Activated CD4-positive, alpha-beta memory T cell treated with anti-CD3 and anti-CD28 coated beads, Interleukin-2, amount 10 ng/mL, durations not matched to agents 7 days and 5 days (primary cell): Measurements from ENCODE around the gene RAPGEF6. TPM values are rescaled to one million over a fixed set of nuclear protein-coding genes. Genes with fewer than 3 reads are reported as not detected.
A peak's percentile ranks its signal among the peaks of the same experiment; 100 is the strongest.
"Not testable (repeated sequence)": the region's sequence is repeated elsewhere in the genome, so short reads cannot be mapped to it uniquely, and the experiment has no call there.

ENCODE experiments used
- CTCF ChIA-PET: fragments of 350-600 bp; sonication (Branson Sonifier 250); formaldehyde crosslinking; loops from one replicate; lab custom pipeline; 2021; ENCODE audit warnings: antibody characterized with exemption, inconsistent platforms; lab: Charles Lee
- POLR2A ChIA-PET: fragments of 350-600 bp; sonication (Branson Sonifier 250); formaldehyde crosslinking; loops from one replicate; lab custom pipeline; 2021; ENCODE audit warnings: antibody characterized with exemption; lab: Charles Lee
- DNase-seq: peaks from one replicate; pipeline ENCODE4 v3.0.0-alpha.2; 2020
- H3K27ac Mint-ChIP-seq: one replicate; pipeline ENCODE4 v1.8.0; 2021; ENCODE audit warnings: mild to moderate bottlenecking, mixed read lengths
- H3K27me3 Mint-ChIP-seq: one replicate; pipeline ENCODE4 v1.8.0; 2021; ENCODE audit warnings: mixed read lengths
- H3K36me3 Mint-ChIP-seq: one replicate; pipeline ENCODE4 v1.8.0; 2021; ENCODE audit warnings: low read depth, mixed read lengths
- H3K4me1 Mint-ChIP-seq: one replicate; pipeline ENCODE4 v1.8.0; 2021; ENCODE audit warnings: mixed read lengths
- H3K4me3 Mint-ChIP-seq: one replicate; pipeline ENCODE4 v1.8.0; 2021; ENCODE audit warnings: mild to moderate bottlenecking, mixed read lengths
- H3K9me3 Mint-ChIP-seq: one replicate; pipeline ENCODE4 v1.8.0; 2021; ENCODE audit warnings: mixed read lengths
- total RNA-seq, 2 experiments: library from RNA; stranded (reverse); gene quantifications; one replicate each; pipeline ENCODE4 v1.2.3, GENCODE V29; 2021

The RAPGEF6 gene
- total RNA-seq, 2 experiments from 2014 or later: 40.7 to 44.5 TPM

DNA sequence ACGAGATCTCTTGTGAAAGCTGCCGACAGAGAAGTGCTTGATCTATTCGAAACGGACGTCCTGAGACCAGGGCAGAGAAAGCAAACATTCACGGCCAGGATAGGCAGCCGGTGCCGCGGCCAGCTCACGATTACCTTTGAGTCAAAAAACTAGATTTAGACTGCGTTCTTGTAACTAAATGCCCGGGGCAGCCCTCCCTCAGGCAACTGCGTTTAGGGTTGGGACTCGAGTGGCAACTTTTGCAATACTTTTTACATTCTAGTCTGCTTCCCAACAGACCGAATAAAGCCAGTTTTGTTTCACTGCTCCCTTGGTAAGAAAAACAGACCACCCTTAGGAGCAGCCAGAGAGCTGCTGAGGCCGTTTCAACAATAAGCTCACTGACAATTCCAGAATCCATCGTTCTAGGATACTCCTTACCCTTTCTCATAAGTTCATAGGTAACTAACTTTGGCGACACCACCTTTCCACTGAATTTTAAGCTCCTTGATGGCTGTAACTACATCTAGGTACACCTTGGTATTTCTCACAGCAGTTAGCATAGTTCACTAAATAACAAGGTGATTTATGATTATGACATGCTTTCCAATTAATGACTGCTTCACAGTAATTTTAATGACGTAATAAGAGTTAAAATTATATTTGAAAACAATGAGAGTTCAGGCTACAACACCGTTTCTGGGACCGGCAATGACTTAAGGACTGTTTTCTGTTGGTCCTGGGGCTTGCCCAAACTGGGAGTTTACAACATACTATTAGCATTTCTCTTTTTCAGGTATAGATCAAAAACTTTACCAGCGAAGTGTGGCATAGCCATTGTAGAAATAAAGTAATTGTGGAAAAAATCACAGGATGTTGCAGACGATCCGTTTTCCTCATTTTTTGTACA, 899 bp upstream of the RAPGEF6 start:
- Mint-ChIP-seq H3K9me3 (no peaks in the 10 kb centered on the region), H3K36me3 (peaks cover 13% of the 10 kb centered on the region), H3K27me3 (no peaks in the 10 kb centered on the region), H3K27ac (peak overlapping the region; percentile 99), H3K4me3 (peak overlapping the region; percentile 99), H3K4me1 (peaks cover 28% of the 10 kb centered on the region)
- CTCF ChIA-PET: interaction anchor here (0.6 to 1.3 kb wide), 4 partner anchors 21 to 384 kb away, joined by 3 to 5 read pairs (median 4); no protein-coding TSS in a partner anchor
- DNase-seq: no peak
- POLR2A ChIA-PET: interaction anchor here (0.6 to 1.5 kb wide), 17 partner anchors 9 to 1116 kb away, joined by 3 to 22 read pairs (median 4); partner anchors contain the start of genes CDC42SE2 and FNIP1

- no peaks in the 10 kb centered on the region for H3K9me3 Mint-ChIP-seq
- ChIA-PET CTCF (interaction anchor here (0.6 to 1.6 kb wide), 2 partner anchors 47 to 105 kb away, joined by 3 read pairs; no protein-coding TSS in a partner anchor), POLR2A (interaction anchor here (1.0 to 1.4 kb wide), 3 partner anchors 84 to 161 kb away, joined by 3 read pairs; no protein-coding TSS in a partner anchor)
- H3K27me3 Mint-ChIP-seq: no peaks in the 10 kb centered on the region
- peak overlapping the region; percentile 99 for H3K27ac Mint-ChIP-seq
- H3K36me3 Mint-ChIP-seq: peaks cover 15% of the 10 kb centered on the region
- peak; percentile 74 for DNase-seq
- H3K4me1 Mint-ChIP-seq: peaks cover 23% of the 10 kb centered on the region
- peak overlapping the region; percentile 99 for H3K4me3 Mint-ChIP-seq
Observed at GRCh38 chr5:131634666-131634995, 398 bp downstream of the RAPGEF6 start.

- CTCF ChIA-PET: interaction anchor here (0.6 to 2.3 kb wide), 3 partner anchors 45 to 104 kb away, joined by 3 to 8 read pairs (median 3); no protein-coding TSS in a partner anchor
- Mint-ChIP-seq H3K27me3 (no peaks in the 10 kb centered on the region), H3K9me3 (no peaks in the 10 kb centered on the region), H3K36me3 (peaks cover 16% of the 10 kb centered on the region), H3K27ac (peak overlapping the region; percentile 99), H3K4me3 (peak overlapping the region; percentile 99), H3K4me1 (peaks cover 22% of the 10 kb centered on the region)
- POLR2A ChIA-PET: interaction anchor here (0.8 to 1.7 kb wide), 5 partner anchors 14 to 427 kb away, joined by 3 read pairs; no protein-coding TSS in a partner anchor
- no peak for DNase-seq
Observed at GRCh38 chr5:131634238-131634637, 791 bp downstream of the RAPGEF6 start.

- H3K4me1 Mint-ChIP-seq: peaks cover 26% of the 10 kb centered on the region
- ChIA-PET CTCF (interaction anchor here (0.6 to 2.3 kb wide), 3 partner anchors 44 to 104 kb away, joined by 3 to 8 read pairs (median 3); no protein-coding TSS in a partner anchor), POLR2A (interaction anchor here (0.8 to 1.7 kb wide), 5 partner anchors 15 to 427 kb away, joined by 3 read pairs; no protein-coding TSS in a partner anchor)
- peak overlapping the region; percentile 99 for H3K27ac Mint-ChIP-seq
- no peaks in the 10 kb centered on the region for H3K9me3 Mint-ChIP-seq
- peak overlapping the region; percentile 99 for H3K4me3 Mint-ChIP-seq
- DNase-seq: no peak
- H3K36me3 Mint-ChIP-seq: peaks cover 20% of the 10 kb centered on the region
- no peaks in the 10 kb centered on the region for H3K27me3 Mint-ChIP-seq
Observed at GRCh38 chr5:131633830-131634229, 1.2 kb downstream of the RAPGEF6 start.

DNA sequence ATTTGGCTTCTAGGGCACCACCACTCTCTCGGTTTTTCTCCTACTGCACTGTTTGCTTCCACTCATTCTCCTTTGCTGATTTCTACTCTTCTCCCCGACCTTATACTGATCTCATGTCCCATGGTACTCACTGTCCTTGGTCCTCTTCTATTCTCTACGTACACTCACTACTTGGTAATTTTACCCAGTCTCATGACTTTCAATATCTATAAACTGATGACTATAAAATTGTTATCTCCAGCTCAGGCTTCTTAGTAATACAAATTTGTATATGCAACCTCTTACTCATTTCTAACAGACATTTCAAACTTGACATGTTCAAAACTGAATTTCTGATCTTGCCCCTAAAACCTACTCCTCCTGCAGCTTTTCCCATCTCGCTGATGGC, 4.1 kb downstream of the RAPGEF6 start:
- POLR2A ChIA-PET: interaction anchor here (0.6 to 1.3 kb wide), 2 partner anchors 122 to 166 kb away, joined by 3 to 4 read pairs; partner anchors contain the start of gene FNIP1
- peaks cover 27% of the 10 kb centered on the region for H3K36me3 Mint-ChIP-seq
- H3K4me3 Mint-ChIP-seq: no peak overlapping the region
- CTCF ChIA-PET: interaction anchor here (1.0 to 1.8 kb wide), 2 partner anchors 35 to 42 kb away, joined by 3 to 6 read pairs; no protein-coding TSS in a partner anchor
- no peak for DNase-seq
- peaks cover 25% of the 10 kb centered on the region for H3K4me1 Mint-ChIP-seq
- no peaks in the 10 kb centered on the region for H3K9me3 Mint-ChIP-seq
- no peak overlapping the region for H3K27ac Mint-ChIP-seq
- H3K27me3 Mint-ChIP-seq: no peaks in the 10 kb centered on the region

GRCh38 chr5:131630208-131630962, 4.6 kb downstream of the RAPGEF6 start:
- Mint-ChIP-seq H3K4me1 (peaks cover 25% of the 10 kb centered on the region), H3K27ac (no peak overlapping the region), H3K4me3 (no peak overlapping the region), H3K9me3 (no peaks in the 10 kb centered on the region), H3K36me3 (peaks cover 30% of the 10 kb centered on the region), H3K27me3 (no peaks in the 10 kb centered on the region)
- DNase-seq: no peak
- ChIA-PET POLR2A (interaction anchor here (1.3 kb wide), 1 partner anchor 166 kb away, joined by 4 read pairs; the partner anchor contains the start of gene FNIP1), CTCF (interaction anchor here (0.7 to 1.8 kb wide), 3 partner anchors 35 to 433 kb away, joined by 3 to 6 read pairs (median 3); no protein-coding TSS in a partner anchor)

DNA sequence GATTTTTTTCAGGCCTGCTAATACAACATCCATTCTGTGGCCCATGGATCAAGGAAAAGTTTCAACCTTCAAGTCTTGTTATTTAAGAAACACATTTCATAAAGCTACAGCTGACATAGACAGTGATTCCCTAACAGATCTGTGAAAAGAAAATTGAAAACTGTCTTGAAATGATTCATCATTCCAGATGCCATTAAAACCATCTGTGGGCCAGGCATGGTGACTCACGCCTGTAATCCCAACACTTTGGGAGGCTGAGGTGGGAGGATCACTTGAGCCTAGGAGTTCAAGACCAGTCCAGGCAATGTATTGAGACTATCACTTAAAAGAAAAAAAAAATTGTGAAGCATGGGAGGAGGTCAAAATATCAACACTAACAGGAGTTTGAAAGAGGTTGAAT, 6.0 kb downstream of the RAPGEF6 start:
- ChIA-PET CTCF (interaction anchor here (1.4 kb wide), 1 partner anchor 40 kb away, joined by 5 read pairs; no protein-coding TSS in a partner anchor), POLR2A (interaction anchor here (1.2 kb wide), 1 partner anchor 168 kb away, joined by 3 read pairs; the partner anchor contains the start of gene FNIP1)
- H3K27ac Mint-ChIP-seq: no peak overlapping the region
- no peaks in the 10 kb centered on the region for H3K27me3 Mint-ChIP-seq
- no peak for DNase-seq
- peaks cover 23% of the 10 kb centered on the region for H3K4me1 Mint-ChIP-seq
- peaks cover 26% of the 10 kb centered on the region for H3K36me3 Mint-ChIP-seq
- no peak overlapping the region for H3K4me3 Mint-ChIP-seq
- H3K9me3 Mint-ChIP-seq: no peaks in the 10 kb centered on the region

DNA sequence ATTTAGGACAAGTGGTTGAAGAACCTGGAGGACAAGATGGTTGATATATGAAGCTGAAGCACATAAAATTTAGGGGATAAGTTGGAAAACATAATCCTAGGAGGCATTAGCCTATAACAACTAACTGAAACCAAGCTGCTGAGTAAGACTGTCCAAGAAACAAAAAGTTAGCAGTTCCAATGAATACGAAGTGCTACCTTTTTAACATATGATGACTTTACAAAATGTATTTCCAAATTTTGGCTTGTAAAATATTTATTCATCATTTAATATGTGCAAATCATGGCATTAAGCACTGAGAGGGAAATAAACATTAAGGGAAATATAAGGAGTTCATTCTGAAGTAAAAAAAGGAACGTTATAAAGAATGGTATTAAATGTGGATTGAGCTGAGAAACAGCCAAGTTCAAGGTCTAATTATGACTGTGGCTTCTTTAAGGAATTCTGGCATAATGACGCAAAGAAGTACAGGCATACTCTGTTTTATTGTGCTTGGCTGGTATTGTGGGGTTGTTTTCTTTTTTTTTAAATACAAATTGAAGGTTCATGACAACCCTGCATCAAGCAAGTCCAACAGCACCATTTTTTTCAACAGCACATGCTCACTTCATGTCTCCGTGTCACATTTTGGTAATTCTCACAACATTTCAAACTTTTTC, 7.7 kb downstream of the RAPGEF6 start:
- DNase-seq: no peak
- ChIA-PET POLR2A (interaction anchor here (1.1 kb wide), 1 partner anchor 9 kb away, joined by 4 read pairs; no protein-coding TSS in a partner anchor), CTCF (no interaction called here)
- H3K4me3 Mint-ChIP-seq: no peak overlapping the region
- no peak overlapping the region for H3K27ac Mint-ChIP-seq
- H3K27me3 Mint-ChIP-seq: no peaks in the 10 kb centered on the region
- peaks cover 23% of the 10 kb centered on the region for H3K4me1 Mint-ChIP-seq
- no peaks in the 10 kb centered on the region for H3K9me3 Mint-ChIP-seq
- H3K36me3 Mint-ChIP-seq: peaks cover 27% of the 10 kb centered on the region

GRCh38 chr5:131622633-131623032, 12.4 kb downstream of the RAPGEF6 start:
- H3K27me3 Mint-ChIP-seq: no peaks in the 10 kb centered on the region
- DNase-seq: no peak
- ChIA-PET POLR2A (no interaction called here), CTCF (no interaction called here)
- peaks cover 25% of the 10 kb centered on the region for H3K36me3 Mint-ChIP-seq
- no peak overlapping the region for H3K27ac Mint-ChIP-seq
- peaks cover 16% of the 10 kb centered on the region for H3K4me1 Mint-ChIP-seq
- no peaks in the 10 kb centered on the region for H3K9me3 Mint-ChIP-seq
- no peak overlapping the region for H3K4me3 Mint-ChIP-seq

- H3K4me3 Mint-ChIP-seq, POLR2A ChIA-PET, H3K27ac Mint-ChIP-seq, H3K27me3 Mint-ChIP-seq, H3K9me3 Mint-ChIP-seq, DNase-seq, CTCF ChIA-PET: not testable (repeated sequence)
- peaks cover 30% of the 10 kb centered on the region for H3K36me3 Mint-ChIP-seq
- H3K4me1 Mint-ChIP-seq: peaks cover 21% of the 10 kb centered on the region
Observed at GRCh38 chr5:131621164-131621563, 13.9 kb downstream of the RAPGEF6 start.

DNA sequence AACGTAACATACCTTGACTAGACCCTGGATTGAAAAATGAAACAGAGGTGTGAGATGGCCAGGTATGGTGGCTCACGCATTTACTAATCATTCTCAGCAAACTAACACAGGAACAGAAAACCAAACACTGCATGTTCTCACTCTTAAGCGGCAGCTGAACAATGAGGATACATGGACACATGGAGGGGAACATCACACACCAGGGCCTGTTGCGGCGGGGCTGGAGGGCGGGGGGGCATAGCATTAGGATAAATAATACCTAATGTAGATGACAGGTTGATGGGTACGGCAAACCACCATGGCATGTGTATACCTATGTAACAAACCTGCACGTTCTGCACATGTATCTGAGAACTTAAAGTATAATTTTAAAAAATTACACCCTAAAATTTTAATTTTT, 15.9 kb downstream of the RAPGEF6 start:
- peaks cover 30% of the 10 kb centered on the region for H3K4me1 Mint-ChIP-seq
- ChIA-PET POLR2A (interaction anchor here (1.5 kb wide), 1 partner anchor 17 kb away, joined by 3 read pairs; no protein-coding TSS in a partner anchor), CTCF (no interaction called here)

More for the DNA sequence above, 15.9 kb downstream of the RAPGEF6 start:
- Mint-ChIP-seq H3K9me3 (peaks cover 6% of the 10 kb centered on the region), H3K4me3 (no peak overlapping the region), H3K27ac (no peak overlapping the region), H3K27me3 (no peaks in the 10 kb centered on the region), H3K36me3 (peaks cover 35% of the 10 kb centered on the region)
- DNase-seq: no peak
